Nephron (organoid): Measurements from ENCODE around the gene DDX54.

Experiments used
- H3K27ac Mint-ChIP-seq, 3 experiments: 2 replicates each; pipeline ENCODE4 v1.8.0; 2020; ENCODE audit warnings: mixed read lengths in 3 of 3, mild to moderate bottlenecking in 2 of 3, moderate library complexity in 1 of 3
- H3K27me3 Mint-ChIP-seq: 2 replicates; pipeline ENCODE4 v1.8.0; 2021; ENCODE audit warnings: low read depth, mild to moderate bottlenecking, moderate library complexity, mixed read lengths
- H3K36me3 Mint-ChIP-seq: 2 replicates; pipeline ENCODE4 v1.8.0; 2020; ENCODE audit warnings: low read depth, mixed read lengths
- H3K4me1 Mint-ChIP-seq: 2 replicates; pipeline ENCODE4 v1.8.0; 2020; ENCODE audit warnings: mixed read lengths
- H3K4me3 Mint-ChIP-seq, 3 experiments: 2 replicates each; pipeline ENCODE4 v1.8.0; 2020; ENCODE audit warnings: mild to moderate bottlenecking in 3 of 3, mixed read lengths in 3 of 3, moderate library complexity in 2 of 3
- H3K9me3 Mint-ChIP-seq: 2 replicates; pipeline ENCODE4 v1.8.0; 2020; ENCODE audit warnings: mixed read lengths
- TF ChIP-seq, protein P1 (sequence below), 3 experiments: fragments of 200-600 bp; sonication (generic); IDR thresholded peaks; one replicate each; pipeline ENCODE4 v1.5.0; 2021; ENCODE audit warnings: antibody characterized with exemption in 3 of 3; ENCODE audit not compliant: unreplicated experiment in 3 of 3

The DDX54 gene

DNA sequence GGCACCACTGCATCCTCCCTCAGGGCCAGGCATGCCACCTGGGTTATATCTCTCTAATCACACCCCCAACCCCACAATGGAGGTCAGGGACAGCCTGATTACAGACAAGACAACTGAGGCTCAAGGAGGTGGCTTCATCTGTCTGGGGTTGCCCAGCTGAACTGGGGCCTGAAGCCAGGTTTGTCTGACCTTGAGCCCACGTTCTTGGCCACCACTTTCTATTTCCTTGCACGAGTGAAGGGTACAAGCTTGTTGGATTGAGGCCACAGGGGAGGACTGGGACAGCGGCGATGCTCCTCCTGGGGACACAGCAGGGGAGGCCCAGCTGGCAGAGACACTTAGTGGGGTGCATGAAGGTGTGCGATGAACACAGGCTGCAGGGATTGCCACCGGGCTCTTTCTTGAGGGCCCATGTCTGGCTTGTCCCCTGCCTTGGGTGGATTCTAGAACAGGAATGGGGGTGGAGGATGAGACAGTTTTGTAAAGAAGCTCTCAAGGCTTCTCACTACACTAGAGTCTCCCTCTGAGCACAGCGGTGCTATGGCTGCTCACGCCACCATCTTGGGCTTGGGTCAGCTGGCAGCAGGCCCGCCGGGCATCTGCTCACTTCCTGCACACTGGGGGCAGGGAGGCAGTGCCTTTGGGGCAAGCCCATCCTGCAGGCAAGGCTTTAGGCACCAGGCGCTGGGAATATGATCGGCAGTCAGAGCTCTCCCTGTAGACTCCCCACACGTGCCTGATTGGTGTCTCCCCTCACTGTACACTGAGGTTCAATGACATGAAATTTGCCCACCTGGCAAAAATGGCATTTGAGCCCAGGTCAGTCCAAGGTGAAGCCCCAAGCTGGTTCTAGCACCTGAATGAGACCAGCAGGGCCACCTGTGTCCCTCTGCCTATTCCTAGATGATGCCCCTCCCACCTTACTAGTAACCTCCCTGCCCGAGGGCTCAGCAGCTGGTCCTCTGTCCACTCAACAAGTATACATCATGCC, 16.2 kb upstream of the DDX54 start:
- TF ChIP-seq, protein P1, sequence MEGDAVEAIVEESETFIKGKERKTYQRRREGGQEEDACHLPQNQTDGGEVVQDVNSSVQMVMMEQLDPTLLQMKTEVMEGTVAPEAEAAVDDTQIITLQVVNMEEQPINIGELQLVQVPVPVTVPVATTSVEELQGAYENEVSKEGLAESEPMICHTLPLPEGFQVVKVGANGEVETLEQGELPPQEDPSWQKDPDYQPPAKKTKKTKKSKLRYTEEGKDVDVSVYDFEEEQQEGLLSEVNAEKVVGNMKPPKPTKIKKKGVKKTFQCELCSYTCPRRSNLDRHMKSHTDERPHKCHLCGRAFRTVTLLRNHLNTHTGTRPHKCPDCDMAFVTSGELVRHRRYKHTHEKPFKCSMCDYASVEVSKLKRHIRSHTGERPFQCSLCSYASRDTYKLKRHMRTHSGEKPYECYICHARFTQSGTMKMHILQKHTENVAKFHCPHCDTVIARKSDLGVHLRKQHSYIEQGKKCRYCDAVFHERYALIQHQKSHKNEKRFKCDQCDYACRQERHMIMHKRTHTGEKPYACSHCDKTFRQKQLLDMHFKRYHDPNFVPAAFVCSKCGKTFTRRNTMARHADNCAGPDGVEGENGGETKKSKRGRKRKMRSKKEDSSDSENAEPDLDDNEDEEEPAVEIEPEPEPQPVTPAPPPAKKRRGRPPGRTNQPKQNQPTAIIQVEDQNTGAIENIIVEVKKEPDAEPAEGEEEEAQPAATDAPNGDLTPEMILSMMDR (IDR thresholded peaks at IDR 0.05; ENCODE audit: unreplicated experiment in 3 of 3): no peak
- Mint-ChIP-seq H3K36me3 (peaks cover 8% of the 10 kb centered on the region), H3K4me3 (no peak overlapping the region), H3K27ac (no peak overlapping the region), H3K4me1 (no peaks in the 10 kb centered on the region), H3K9me3 (no peaks in the 10 kb centered on the region), H3K27me3 (no peaks in the 10 kb centered on the region)

DNA sequence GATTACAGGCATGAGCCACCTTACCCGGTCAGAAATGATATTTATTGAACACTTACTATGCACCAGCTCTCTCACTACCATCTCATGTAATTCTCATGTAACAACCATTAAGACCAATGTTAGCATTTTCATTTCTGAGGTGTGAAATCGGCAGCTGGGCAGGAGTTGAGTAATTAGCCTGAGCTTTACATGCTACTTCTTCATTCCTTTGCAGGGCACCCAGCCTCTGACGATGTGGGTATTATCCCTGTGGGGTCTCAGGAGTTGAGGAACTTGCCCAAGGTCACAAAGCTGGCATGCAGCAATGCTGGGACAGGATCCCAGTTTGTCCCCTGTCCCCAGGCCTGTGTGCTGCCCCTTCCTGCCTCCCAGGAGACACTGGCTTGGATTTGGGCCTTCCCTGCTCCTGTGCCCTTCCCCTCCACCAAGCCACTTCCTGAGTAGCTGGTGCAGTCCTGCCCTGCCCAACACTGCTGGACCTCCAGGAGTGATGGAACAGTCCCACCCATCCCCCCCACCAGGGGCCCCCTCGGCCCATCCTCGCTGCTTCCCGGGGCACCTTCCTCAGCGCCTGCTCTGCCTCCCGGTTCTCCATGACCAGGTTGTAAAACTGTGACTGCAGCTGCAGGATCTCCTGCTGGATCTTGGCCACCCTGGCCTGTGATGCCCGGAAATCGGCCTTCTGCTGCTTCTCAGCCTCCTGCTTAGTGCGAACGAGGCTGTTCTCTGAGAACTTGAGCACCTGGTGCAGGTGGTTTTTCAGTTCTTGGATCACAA, 14.9 kb upstream of the DDX54 start:
- H3K27me3 Mint-ChIP-seq: no peaks in the 10 kb centered on the region
- TF ChIP-seq, protein P1 (IDR thresholded peaks at IDR 0.05; ENCODE audit: unreplicated experiment in 3 of 3): no peak
- no peak overlapping the region for H3K4me3 Mint-ChIP-seq
- H3K9me3 Mint-ChIP-seq: no peaks in the 10 kb centered on the region
- peaks cover 7% of the 10 kb centered on the region for H3K4me1 Mint-ChIP-seq
- H3K27ac Mint-ChIP-seq: no peak overlapping the region
- peaks cover 4% of the 10 kb centered on the region for H3K36me3 Mint-ChIP-seq

DNA sequence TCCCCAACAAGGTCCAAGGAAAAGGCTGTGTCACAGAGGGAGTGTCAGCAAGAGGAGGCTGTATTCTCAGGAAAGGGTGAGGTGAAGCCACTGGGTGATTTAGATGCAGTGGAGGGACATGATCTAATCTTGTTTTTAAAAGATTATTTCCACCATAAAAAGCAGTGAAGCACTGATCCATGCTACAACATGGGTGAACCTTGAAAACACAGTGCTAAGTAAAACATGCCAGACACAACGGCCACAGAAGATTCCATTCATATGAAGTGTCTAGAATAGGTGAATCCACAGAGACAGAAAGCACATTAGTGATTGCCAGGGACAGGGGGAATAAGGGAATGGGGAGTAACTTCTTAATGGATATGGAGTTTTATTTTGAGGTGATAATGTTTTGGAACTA, 13.0 kb upstream of the DDX54 start:
- Mint-ChIP-seq H3K27me3 (no peaks in the 10 kb centered on the region), H3K4me1 (peaks cover 16% of the 10 kb centered on the region), H3K9me3 (no peaks in the 10 kb centered on the region), H3K4me3 (no peak overlapping the region), H3K36me3 (peaks cover 9% of the 10 kb centered on the region), H3K27ac (peak overlapping the region in 2 of 3 experiments; percentile 2 to 40)
- TF ChIP-seq, protein P1 (IDR thresholded peaks at IDR 0.05; ENCODE audit: unreplicated experiment in 3 of 3): no peak

DNA sequence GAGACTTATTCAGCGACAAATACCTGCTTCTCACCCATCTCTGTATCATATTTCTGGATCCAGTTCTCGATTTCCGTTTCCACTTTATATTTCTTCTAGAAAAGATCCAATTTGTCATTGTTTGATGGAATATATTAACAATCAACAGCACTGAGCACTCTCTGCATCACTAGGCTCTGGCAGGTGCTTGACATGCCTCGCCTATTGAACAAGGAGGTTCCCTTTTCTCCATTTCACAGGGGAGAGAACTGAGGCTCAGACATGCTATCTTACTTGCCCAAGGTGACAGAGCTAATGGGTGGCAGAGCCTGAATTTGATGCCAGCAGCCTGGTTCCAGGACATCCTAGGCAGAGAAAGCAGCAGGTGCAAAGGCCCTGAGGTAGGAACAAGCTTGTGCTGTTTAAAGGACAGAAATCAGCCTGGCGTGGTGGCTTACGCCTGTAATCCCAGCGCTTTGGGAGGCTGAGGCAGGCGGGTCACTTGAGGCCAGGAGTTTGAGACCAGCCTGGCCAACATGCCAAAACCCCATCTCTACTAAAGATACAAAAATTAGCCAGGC, 12.3 kb upstream of the DDX54 start:
- H3K36me3 Mint-ChIP-seq: peaks cover 9% of the 10 kb centered on the region
- TF ChIP-seq, protein P1 (IDR thresholded peaks at IDR 0.05; ENCODE audit: unreplicated experiment in 3 of 3): no peak
- H3K27me3 Mint-ChIP-seq: no peaks in the 10 kb centered on the region
- no peak overlapping the region for H3K27ac Mint-ChIP-seq
- no peaks in the 10 kb centered on the region for H3K9me3 Mint-ChIP-seq
- H3K4me3 Mint-ChIP-seq: no peak overlapping the region
- peaks cover 16% of the 10 kb centered on the region for H3K4me1 Mint-ChIP-seq

GRCh38 chr12:113196990-113197389, 11.7 kb upstream of the DDX54 start:
- Mint-ChIP-seq H3K36me3 (peaks cover 15% of the 10 kb centered on the region), H3K27me3 (no peaks in the 10 kb centered on the region), H3K4me1 (peaks cover 16% of the 10 kb centered on the region), H3K9me3 (no peaks in the 10 kb centered on the region), H3K27ac (no peak overlapping the region), H3K4me3 (no peak overlapping the region)
- TF ChIP-seq, protein P1 (IDR thresholded peaks at IDR 0.05; ENCODE audit: unreplicated experiment in 3 of 3): peak; percentile 53 to 59 (median 58)
